Progenitor cell of endocrine pancreas (in vitro differentiated cells): ENCODE results near the gene DYTN. TPM values are rescaled to one million over a fixed set of nuclear protein-coding genes. Genes with fewer than 3 reads are reported as not detected.

Experiments
- DNase-seq: peaks from one replicate; pipeline ENCODE4 v3.0.0; 2021; ENCODE audit warnings: low spot score; ENCODE audit not compliant: unreplicated experiment
- H3K27ac Mint-ChIP-seq: 2 replicates; pipeline ENCODE4 v1.8.0; 2021; ENCODE audit warnings: mild to moderate bottlenecking, moderate library complexity, mixed read lengths
- H3K27me3 Mint-ChIP-seq: 2 replicates; pipeline ENCODE4 v1.8.0; 2021; ENCODE audit warnings: mixed read lengths
- H3K36me3 Mint-ChIP-seq: 2 replicates; pipeline ENCODE4 v1.8.0; 2022; ENCODE audit warnings: mixed read lengths; ENCODE audit not compliant: insufficient read depth
- H3K4me1 Mint-ChIP-seq: 2 replicates; pipeline ENCODE4 v1.8.0; 2021; ENCODE audit warnings: low read depth, mixed read lengths
- H3K4me3 Mint-ChIP-seq: 2 replicates; pipeline ENCODE4 v1.8.0; 2021; ENCODE audit warnings: low read depth, mild to moderate bottlenecking, moderate library complexity, mixed read lengths
- H3K9me3 Mint-ChIP-seq: 2 replicates; pipeline ENCODE4 v1.8.0; 2021; ENCODE audit warnings: low read depth, mixed read lengths
- total RNA-seq: library from RNA; stranded (reverse); gene quantifications from 2 replicates; pipeline ENCODE4 v1.2.1, GENCODE V29; 2021
- TF ChIP-seq, protein P1 (sequence below): fragments of 200-600 bp; sonication (generic); IDR thresholded peaks from one replicate; pipeline ENCODE4 v1.5.0; 2021; ENCODE audit warnings: antibody characterized with exemption, mild to moderate bottlenecking; ENCODE audit not compliant: unreplicated experiment

The DYTN gene
- total RNA-seq, 1 donor from 2014 or later, result not detected

DNA sequence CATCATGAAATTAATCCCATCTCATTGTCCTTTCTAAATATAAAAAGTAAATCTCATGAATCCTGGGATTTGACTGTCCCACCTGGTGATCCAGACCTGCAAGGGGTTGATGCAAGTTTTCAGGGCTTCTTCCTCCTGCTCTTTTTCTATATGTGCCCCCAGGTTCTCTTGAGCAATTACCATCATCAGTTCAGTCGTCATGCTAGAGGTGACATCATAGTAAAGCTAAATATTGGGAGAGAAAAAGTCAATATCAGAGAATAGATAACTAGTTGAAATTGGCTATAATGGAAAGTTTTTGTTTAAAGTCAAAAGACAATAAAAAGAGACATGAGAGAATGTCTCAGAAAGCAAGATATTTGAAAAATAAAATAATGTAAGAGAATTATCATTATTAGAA lies 38.6 kb upstream of the DYTN start:
- no peaks in the 10 kb centered on the region for H3K36me3 Mint-ChIP-seq
- no peaks in the 10 kb centered on the region for H3K4me1 Mint-ChIP-seq
- TF ChIP-seq, protein P1, sequence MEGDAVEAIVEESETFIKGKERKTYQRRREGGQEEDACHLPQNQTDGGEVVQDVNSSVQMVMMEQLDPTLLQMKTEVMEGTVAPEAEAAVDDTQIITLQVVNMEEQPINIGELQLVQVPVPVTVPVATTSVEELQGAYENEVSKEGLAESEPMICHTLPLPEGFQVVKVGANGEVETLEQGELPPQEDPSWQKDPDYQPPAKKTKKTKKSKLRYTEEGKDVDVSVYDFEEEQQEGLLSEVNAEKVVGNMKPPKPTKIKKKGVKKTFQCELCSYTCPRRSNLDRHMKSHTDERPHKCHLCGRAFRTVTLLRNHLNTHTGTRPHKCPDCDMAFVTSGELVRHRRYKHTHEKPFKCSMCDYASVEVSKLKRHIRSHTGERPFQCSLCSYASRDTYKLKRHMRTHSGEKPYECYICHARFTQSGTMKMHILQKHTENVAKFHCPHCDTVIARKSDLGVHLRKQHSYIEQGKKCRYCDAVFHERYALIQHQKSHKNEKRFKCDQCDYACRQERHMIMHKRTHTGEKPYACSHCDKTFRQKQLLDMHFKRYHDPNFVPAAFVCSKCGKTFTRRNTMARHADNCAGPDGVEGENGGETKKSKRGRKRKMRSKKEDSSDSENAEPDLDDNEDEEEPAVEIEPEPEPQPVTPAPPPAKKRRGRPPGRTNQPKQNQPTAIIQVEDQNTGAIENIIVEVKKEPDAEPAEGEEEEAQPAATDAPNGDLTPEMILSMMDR, result no peak
- DNase-seq, result no peak
- no peaks in the 10 kb centered on the region for H3K9me3 Mint-ChIP-seq
- no peak overlapping the region for H3K27ac Mint-ChIP-seq
- no peak overlapping the region for H3K4me3 Mint-ChIP-seq
- peaks cover 2% of the 10 kb centered on the region for H3K27me3 Mint-ChIP-seq

DNA sequence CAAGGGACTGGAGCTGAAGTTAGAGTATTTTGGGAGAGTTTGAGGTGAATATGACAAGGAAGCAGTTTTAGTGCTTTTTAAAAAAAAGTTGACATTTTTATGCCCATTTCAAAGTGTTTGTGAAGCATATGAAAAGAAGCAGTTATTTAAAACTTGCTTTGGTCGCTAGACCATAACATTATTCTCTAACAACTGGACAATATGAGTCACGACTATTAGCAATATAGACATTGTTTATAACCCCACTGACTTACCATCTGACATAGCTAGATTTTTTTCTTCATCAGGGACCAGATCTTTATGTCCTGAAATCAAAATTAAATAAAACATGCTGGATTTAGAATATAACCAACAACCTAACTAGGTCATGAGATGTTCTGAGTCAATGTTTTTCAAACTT lies 22.6 kb upstream of the DYTN start:
- H3K4me3 Mint-ChIP-seq, result no peak overlapping the region
- no peaks in the 10 kb centered on the region for H3K4me1 Mint-ChIP-seq
- H3K36me3 Mint-ChIP-seq, result no peaks in the 10 kb centered on the region
- no peak overlapping the region for H3K27ac Mint-ChIP-seq
- H3K9me3 Mint-ChIP-seq, result no peaks in the 10 kb centered on the region
- no peak for DNase-seq
- TF ChIP-seq, protein P1, result no peak
- no peaks in the 10 kb centered on the region for H3K27me3 Mint-ChIP-seq

DNA sequence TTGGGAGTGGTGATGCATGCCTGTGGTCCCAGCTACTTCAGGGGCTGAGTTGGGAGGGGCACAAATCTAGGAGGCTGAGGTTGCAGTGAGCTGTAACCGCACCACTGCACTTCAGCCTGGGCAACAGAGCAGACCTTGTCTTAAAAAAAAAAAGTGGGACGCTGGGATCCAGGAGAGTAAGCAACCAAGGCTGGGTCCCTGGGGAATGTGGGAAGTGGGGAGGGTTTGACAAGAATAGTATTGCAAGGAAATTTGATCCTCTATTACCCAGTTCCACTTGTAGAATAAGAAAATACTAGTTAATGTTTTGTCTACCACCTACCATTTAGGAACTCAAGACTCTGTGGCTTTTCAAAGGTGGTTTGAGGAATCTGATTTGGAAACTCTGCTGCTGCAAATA lies 21.1 kb upstream of the DYTN start:
- no peaks in the 10 kb centered on the region for H3K9me3 Mint-ChIP-seq
- no peak overlapping the region for H3K27ac Mint-ChIP-seq
- H3K27me3 Mint-ChIP-seq, result no peaks in the 10 kb centered on the region
- H3K36me3 Mint-ChIP-seq, result no peaks in the 10 kb centered on the region
- no peak overlapping the region for H3K4me3 Mint-ChIP-seq
- TF ChIP-seq, protein P1, result no peak
- no peak for DNase-seq
- H3K4me1 Mint-ChIP-seq, result no peaks in the 10 kb centered on the region

DNA sequence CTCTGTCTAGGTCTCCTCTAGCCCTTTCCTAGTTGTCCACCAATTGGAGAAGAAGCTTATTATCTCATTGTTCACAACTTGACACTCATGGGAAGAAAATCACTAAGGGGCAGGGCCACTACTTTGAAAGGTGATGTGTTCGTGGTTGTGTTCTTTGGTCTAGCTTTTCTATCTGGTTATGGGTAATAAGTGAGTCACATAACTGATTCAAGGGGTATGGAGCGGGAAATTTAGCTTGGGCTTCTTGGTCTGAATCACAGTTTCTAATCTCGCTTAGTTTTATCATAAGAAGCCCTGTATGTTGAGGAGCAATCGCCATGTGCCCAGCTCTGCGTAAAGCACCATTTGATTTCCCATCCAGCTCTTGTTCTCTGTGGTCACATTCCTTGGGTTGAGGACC lies 18.7 kb upstream of the DYTN start:
- H3K27me3 Mint-ChIP-seq, result no peaks in the 10 kb centered on the region
- no peak overlapping the region for H3K4me3 Mint-ChIP-seq
- DNase-seq, result no peak
- H3K36me3 Mint-ChIP-seq, result no peaks in the 10 kb centered on the region
- H3K4me1 Mint-ChIP-seq, result no peaks in the 10 kb centered on the region
- TF ChIP-seq, protein P1, result no peak
- H3K27ac Mint-ChIP-seq, result no peak overlapping the region
- H3K9me3 Mint-ChIP-seq, result no peaks in the 10 kb centered on the region

DNA sequence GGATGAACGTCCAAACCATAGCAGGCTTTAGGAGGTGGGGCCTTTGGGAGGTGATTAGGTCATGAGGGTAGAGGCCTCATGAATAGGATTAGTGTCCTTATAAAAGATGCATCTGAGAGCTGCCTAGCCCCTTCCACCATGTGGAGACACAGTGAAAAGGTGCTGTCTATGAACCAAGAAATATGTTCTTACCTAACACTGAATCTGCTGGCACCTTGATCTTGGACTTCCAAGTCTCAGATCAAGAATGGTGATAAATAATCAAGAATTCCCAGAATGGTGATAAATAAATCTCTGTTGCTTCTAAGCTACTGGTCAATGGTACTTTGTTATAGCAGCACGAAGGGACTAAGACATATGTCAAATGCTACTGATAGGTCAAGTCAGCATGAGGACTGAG lies 15.1 kb upstream of the DYTN start:
- TF ChIP-seq, protein P1, result no peak
- Mint-ChIP-seq H3K27ac (no peak overlapping the region), H3K36me3 (no peaks in the 10 kb centered on the region)

More for the DNA sequence above, 15.1 kb upstream of the DYTN start:
- no peak for DNase-seq
- H3K9me3 Mint-ChIP-seq, result no peaks in the 10 kb centered on the region
- H3K4me3 Mint-ChIP-seq, result no peak overlapping the region
- H3K27me3 Mint-ChIP-seq, result peaks cover 7% of the 10 kb centered on the region
- H3K4me1 Mint-ChIP-seq, result no peaks in the 10 kb centered on the region
